Measurements from ENCODE around the gene DEDD. TPM values are rescaled to one million over a fixed set of nuclear protein-coding genes. Genes with fewer than 3 reads are reported as not detected.

DEDD gene
- total and polyA plus RNA-seq, 2 of the 13 experiments (the other 11 are each of a cell fraction or from before 2014, with no cell fraction given): 12.6 to 27.8 TPM

- TF ChIP-seq ZNF615 (CRISPR knock-in tag; IDR thresholded peaks at IDR 0.05; ENCODE audit: borderline replicate concordance) (no peak), GZF1 (CRISPR knock-in tag; IDR thresholded peaks at IDR 0.05) (no peak), HMG20B (CRISPR knock-in tag; conservative IDR thresholded peaks at IDR 0.05) (no peak), ZNF276 (CRISPR knock-in tag; IDR thresholded peaks at IDR 0.05; ENCODE audit: low read depth) (no peak), ZNF446 (CRISPR knock-in tag; IDR thresholded peaks at IDR 0.05) (no peak; the same call in 1 of the 2 replicates), CCDC6 (CRISPR knock-in tag; IDR thresholded peaks at IDR 0.05) (no peak), LCORL (IDR thresholded peaks at IDR 0.05) (no peak), LCORL (CRISPR knock-in tag; IDR thresholded peaks at IDR 0.05) (no peak), SATB2 (CRISPR knock-in tag; IDR thresholded peaks at IDR 0.05) (no peak), MBD4 (IDR thresholded peaks at IDR 0.05; ENCODE audit: borderline replicate concordance, low read length) (no peak), TFDP1 (CRISPR knock-in tag; IDR thresholded peaks at IDR 0.05; ENCODE audit: borderline replicate concordance) (no peak), POLR2AphosphoS2 (IDR thresholded peaks at IDR 0.05; ENCODE audit: low read depth, low read length) (no peak), PHF21A (CRISPR knock-in tag; IDR thresholded peaks at IDR 0.05) (no peak), ZNF292 (CRISPR knock-in tag; IDR thresholded peaks at IDR 0.05; ENCODE audit: borderline replicate concordance, low read depth) (no peak), MAFF (IDR thresholded peaks at IDR 0.05; ENCODE audit: low read depth, low read length) (no peak)
- TF ChIP-seq, protein P1, sequence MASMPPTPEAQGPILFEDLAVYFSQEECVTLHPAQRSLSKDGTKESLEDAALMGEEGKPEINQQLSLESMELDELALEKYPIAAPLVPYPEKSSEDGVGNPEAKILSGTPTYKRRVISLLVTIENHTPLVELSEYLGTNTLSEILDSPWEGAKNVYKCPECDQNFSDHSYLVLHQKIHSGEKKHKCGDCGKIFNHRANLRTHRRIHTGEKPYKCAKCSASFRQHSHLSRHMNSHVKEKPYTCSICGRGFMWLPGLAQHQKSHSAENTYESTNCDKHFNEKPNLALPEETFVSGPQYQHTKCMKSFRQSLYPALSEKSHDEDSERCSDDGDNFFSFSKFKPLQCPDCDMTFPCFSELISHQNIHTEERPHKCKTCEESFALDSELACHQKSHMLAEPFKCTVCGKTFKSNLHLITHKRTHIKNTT (CRISPR knock-in tag; IDR thresholded peaks at IDR 0.05): no peak
- TF ChIP-seq, protein P2, sequence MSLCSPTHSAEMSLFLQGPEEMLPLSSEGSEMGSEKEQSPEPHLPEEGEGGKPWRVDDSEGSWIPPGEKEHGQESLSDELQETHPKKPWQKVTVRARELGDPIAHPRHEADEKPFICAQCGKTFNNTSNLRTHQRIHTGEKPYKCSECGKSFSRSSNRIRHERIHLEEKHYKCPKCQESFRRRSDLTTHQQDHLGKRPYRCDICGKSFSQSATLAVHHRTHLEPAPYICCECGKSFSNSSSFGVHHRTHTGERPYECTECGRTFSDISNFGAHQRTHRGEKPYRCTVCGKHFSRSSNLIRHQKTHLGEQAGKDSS (CRISPR knock-in tag; IDR thresholded peaks at IDR 0.05; ENCODE audit: borderline replicate concordance, low read depth): no peak
- TF ChIP-seq, protein P3, sequence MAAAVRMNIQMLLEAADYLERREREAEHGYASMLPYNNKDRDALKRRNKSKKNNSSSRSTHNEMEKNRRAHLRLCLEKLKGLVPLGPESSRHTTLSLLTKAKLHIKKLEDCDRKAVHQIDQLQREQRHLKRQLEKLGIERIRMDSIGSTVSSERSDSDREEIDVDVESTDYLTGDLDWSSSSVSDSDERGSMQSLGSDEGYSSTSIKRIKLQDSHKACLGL (CRISPR knock-in tag; IDR thresholded peaks at IDR 0.05): no peak
These were observed 34.0 kb downstream of the DEDD start, which contains the start of gene KLHDC9 (continued) for GRCh38 chr1:161098210-161099068.

Measured in HepG2 (cell line).